GM12878 (cell line): ENCODE results near the gene DDX21. TPM values are rescaled to one million over a fixed set of nuclear protein-coding genes. Genes with fewer than 3 reads are reported as not detected.

Experiments
- ATAC-seq: fragments of 200-7000 bp; cut with Tn5 transposase; 3 replicates; pipeline ENCODE4 v1.9.1; 2020; ENCODE audit warnings: mild to moderate bottlenecking, moderate library complexity
- BruUV-seq: library from RNA; stranded (reverse); fragments of 400-500 nt; replicated peaks from 2 replicates; lab custom pipeline; 2021; lab: Mats Ljungman, UMichigan
- CTCF ChIA-PET: fragments of 300-600 bp; sonication (Branson Sonifier 250); formaldehyde crosslinking; extraction: SDS; loops from one replicate; lab custom pipeline; 2021; ENCODE audit warnings: inconsistent platforms; lab: Yijun Ruan, JAX
- POLR2A ChIA-PET: fragments of 350-600 bp; formaldehyde crosslinking; extraction: SDS; loops from one replicate; lab custom pipeline; 2021; ENCODE audit warnings: inconsistent platforms; lab: Charles Lee
- RAD21 ChIA-PET: fragments of 300-600 bp; sonication (Branson Sonifier 250); formaldehyde crosslinking; loops from one replicate; lab custom pipeline; 2023; ENCODE audit warnings: antibody characterized with exemption; ENCODE audit not compliant: unreplicated experiment; lab: Charles Lee
- SMC1A ChIA-PET: fragments of 300-600 bp; sonication (Branson Sonifier 250); formaldehyde crosslinking; loops from one replicate; lab custom pipeline; 2023; ENCODE audit not compliant: unreplicated experiment, uncharacterized antibody; lab: Charles Lee
- DNase-seq: peaks from one replicate; pipeline ENCODE4 v3.0.0-alpha.2; 2011; ENCODE audit warnings: low read depth, low spot score
- FAIRE-seq: peaks from 3 replicates; lab custom pipeline; 2011; peaks lifted over from hg19 to GRCh38; lab: Jason Lieb, UNC
- H2AFZ ChIP-seq: 2 replicates; pipeline ENCODE4 v1.6.0; 2011; ENCODE audit warnings: low read depth, low read length, control low read depth; ENCODE audit not compliant: control insufficient read depth
- H3K27ac ChIP-seq: 2 replicates; pipeline ENCODE4 v1.5.1; 2011; ENCODE audit warnings: control low read depth; ENCODE audit not compliant: control insufficient read depth, insufficient read depth
- H3K27me3 ChIP-seq, 2 experiments: replicated peaks in 1 of 2; 2 replicates each; pipeline versions ENCODE4 v1.6.0 to v1.6.1; 2011; ENCODE audit warnings: low read length in 1 of 2; ENCODE audit not compliant: control insufficient read depth in 2 of 2, insufficient read depth in 2 of 2
- H3K36me3 ChIP-seq, 2 experiments: 2 replicates each; pipeline ENCODE4 v1.5.1; 2011; ENCODE audit warnings: low read length in 1 of 2; ENCODE audit not compliant: control insufficient read depth in 2 of 2, insufficient read depth in 2 of 2
- H3K4me1 ChIP-seq: 2 replicates; pipeline ENCODE4 v1.6.1; 2011; ENCODE audit warnings: mild to moderate bottlenecking, low read length, moderate library complexity, mixed read lengths; ENCODE audit not compliant: control insufficient read depth, insufficient read depth
- H3K4me2 ChIP-seq: 2 replicates; pipeline ENCODE4 v1.6.0; 2011; ENCODE audit warnings: control low read depth; ENCODE audit not compliant: control insufficient read depth, insufficient read depth
- H3K4me3 ChIP-seq: fragments of 200-600 bp; sonication (generic); 2 replicates; pipeline ENCODE4 v1.5.1; 2016
- H3K79me2 ChIP-seq: 2 replicates; pipeline ENCODE4 v1.6.0; 2011; ENCODE audit warnings: low read length; ENCODE audit not compliant: control insufficient read depth, insufficient read depth
- H3K9ac ChIP-seq: 2 replicates; pipeline ENCODE4 v1.8.0; 2011; ENCODE audit warnings: low read length, control low read depth, mixed read lengths; ENCODE audit not compliant: control insufficient read depth, insufficient read depth
- H3K9me3 ChIP-seq: replicated peaks from 3 replicates; pipeline ENCODE4 v1.5.1; 2011; ENCODE audit warnings: mild to moderate bottlenecking, low read length; ENCODE audit not compliant: control insufficient read depth, insufficient read depth
- H4K20me1 ChIP-seq: 2 replicates; pipeline ENCODE4 v1.6.0; 2011; ENCODE audit not compliant: control insufficient read depth, insufficient read depth
- CEBPZ ChIP-seq: fragments of 150-350 bp; IDR thresholded peaks from 2 replicates; pipeline ENCODE4 v1.6.1; 2016; ENCODE audit warnings: low read depth, low read length
- ELK1 ChIP-seq: IDR thresholded peaks from 2 replicates; pipeline ENCODE4 v1.6.1; 2012; ENCODE audit warnings: low read depth, low read length, improper control_type of control experiment
- ESRRA ChIP-seq: IDR thresholded peaks from 2 replicates; pipeline ENCODE4 v1.6.1; 2012; ENCODE audit warnings: mild to moderate bottlenecking, low read length, improper control_type of control experiment
- MEF2A ChIP-seq: IDR thresholded peaks from 2 replicates; pipeline ENCODE4 v1.6.1; 2011; ENCODE audit warnings: low read depth, mild to moderate bottlenecking, low read length, moderate library complexity; ENCODE audit not compliant: insufficient read depth
- NRF1 ChIP-seq: conservative IDR thresholded peaks from 2 replicates; pipeline ENCODE4 v1.6.1; 2011; ENCODE audit warnings: mild to moderate bottlenecking, low read depth, low read length, improper control_type of control experiment
- PKNOX1 ChIP-seq: fragments of 450-650 bp; IDR thresholded peaks from 2 replicates; pipeline ENCODE4 v1.6.1; 2016; ENCODE audit warnings: mild to moderate bottlenecking
- RELA ChIP-seq: fragments of 450-650 bp; IDR thresholded peaks from 2 replicates; pipeline ENCODE4 v1.8.0; 2014; ENCODE audit warnings: borderline replicate concordance; ENCODE audit not compliant: partially characterized antibody
- RELB ChIP-seq: fragments of 450-650 bp; IDR thresholded peaks from 2 replicates; pipeline ENCODE4 v1.6.1; 2017; ENCODE audit warnings: low read depth, mild to moderate bottlenecking, moderate library complexity
- STAT1 ChIP-seq: fragments of 450-650 bp; conservative IDR thresholded peaks from 2 replicates; pipeline ENCODE4 v1.6.1; 2014; ENCODE audit warnings: antibody characterized with exemption, mild to moderate bottlenecking
- STAT3 ChIP-seq: IDR thresholded peaks from 2 replicates; pipeline ENCODE4 v1.6.1; 2011; ENCODE audit warnings: low read depth, low read length, improper control_type of control experiment
- TARDBP ChIP-seq: IDR thresholded peaks from 2 replicates; pipeline ENCODE4 v1.6.1; 2016; ENCODE audit warnings: borderline replicate concordance
- ZBTB33 ChIP-seq: fragments of 450-650 bp; IDR thresholded peaks from 2 replicates; pipeline ENCODE4 v1.6.1; 2017; ENCODE audit warnings: mild to moderate bottlenecking
- WGBS: methylation state at CpG from one replicate; pipeline ENCODE4 v1.1.6; 2016; ENCODE audit warnings: low lambda C conversion rate; ENCODE audit not compliant: insufficient replicate concordance, insufficient coverage; ENCODE audit errors: missing lambda C conversion rate; 5-methylcytosine and 5-hydroxymethylcytosine counted together
- in situ Hi-C: fragments of 300-500 bp; cut with MboI; formaldehyde crosslinking; loops from 9 replicates; pipeline ENCODE4 v1.14.3; 2018; ENCODE audit warnings: mixed read lengths
- intact Hi-C: fragments of 100-400 bp; cut with micrococcal nuclease; formaldehyde crosslinking; loops from one replicate; pipeline ENCODE4 v1.14.2; 2022; ENCODE audit not compliant: unreplicated experiment
- polyA plus RNA-seq, 11 experiments: library from polyadenylated mRNA; depleted of rRNA in 4 of 11; unstranded in 6 of 11; stranded (reverse) in 5 of 11; fragments of >200 nt; fragmentation: Nextera tagmentation in 4 of 11; fragmentation: Illumina TruSeq in 1 of 11; extraction: Ambion mirVana in 4 of 11; extraction: Trizol in 1 of 11; gene quantifications; 1 replicate in 1 of 11; 2 replicates in 10 of 11; pipeline versions ENCODE4 v1.2.1 to v1.2.3, GENCODE V29; 2011 to 2016; ENCODE audit warnings: inconsistent platforms in 2 of 11, missing spikeins in 2 of 11, low read depth in 1 of 11
- total RNA-seq, 4 experiments: library from RNA; depleted of rRNA in 3 of 4; stranded (reverse); fragments of >200 nt in 3 of 4; fragmentation: Illumina TruSeq in 1 of 4; extraction: Trizol in 1 of 4; gene quantifications; 2 replicates each; pipeline versions ENCODE4 v1.2.1 to v1.2.3, GENCODE V29; 2013 to 2021

The DDX21 gene
- total and polyA plus RNA-seq, 10 of the 15 experiments (the other 5 are each of a cell fraction or from before 2014, with no cell fraction given), result 41.1 to 182 (median 116) TPM

GRCh38 chr10:68987611-68988010 lies 31.6 kb downstream of the DDX21 start:
- BruUV-seq, result no TSS peak
- TF ChIP-seq STAT3, result no peak
- no peak for TF ChIP-seq ZBTB33
- no peak for TF ChIP-seq RELA
- no peak for TF ChIP-seq PKNOX1
- TF ChIP-seq CEBPZ, result no peak
- no peak for TF ChIP-seq MEF2A
- TF ChIP-seq NRF1, result no peak
- TF ChIP-seq TARDBP, result no peak
- TF ChIP-seq ESRRA, result no peak
- TF ChIP-seq RELB, result no peak
- no peak for TF ChIP-seq ELK1
- TF ChIP-seq STAT1, result no peak

More at GRCh38 chr10:68987611-68988010, 31.6 kb downstream of the DDX21 start:
- 97% methylated on average over 3 of the region's 3 CpGs for WGBS
- in situ Hi-C loops, result no loop called here
- ChIA-PET POLR2A (interaction anchor here (0.6 to 1.3 kb wide), 3 partner anchors 28 to 57 kb away, joined by 4 to 5 read pairs (median 5); partner anchors contain the start of gene DDX21), SMC1A (interaction anchor here (0.7 to 2.2 kb wide), 11 partner anchors 9 to 137 kb away, joined by 3 to 10 read pairs (median 4); no protein-coding TSS in a partner anchor), RAD21 (interaction anchor here (0.9 to 1.4 kb wide), 7 partner anchors 17 to 242 kb away, joined by 3 to 6 read pairs (median 4); partner anchors contain the start of gene DDX21), CTCF (interaction anchor here (0.7 to 1.4 kb wide), 12 partner anchors 9 to 421 kb away, joined by 3 to 7 read pairs (median 4); no protein-coding TSS in a partner anchor)
- Histone ChIP-seq H2AFZ (no peak overlapping the region), H3K36me3 (peaks cover under 1 to 14% of the 10 kb centered on the region in 2 experiments), H3K4me1 (peaks cover 7% of the 10 kb centered on the region), H3K4me2 (no peak overlapping the region), H3K4me3 (no peak overlapping the region), H3K79me2 (peaks cover 17% of the 10 kb centered on the region), H4K20me1 (no peaks in the 10 kb centered on the region), H3K27ac (no peak overlapping the region), H3K9ac (no peak overlapping the region), H3K27me3 (no peaks in the 10 kb centered on the region), H3K9me3 (no peaks in the 10 kb centered on the region)
- FAIRE-seq (no peak), ATAC-seq (no peak), DNase-seq (no peak)
- intact Hi-C loops, result loop anchor here (1.0 kb wide), 1 partner anchor 235 kb away; no protein-coding TSS in a partner anchor
